Measurements from ENCODE around the gene ABCB8.

GRCh38 chr7:151016942-151017341 is 11.3 kb upstream of the ABCB8 start:
- TF ChIP-seq EZH2 (IDR thresholded peaks at IDR 0.05; ENCODE audit: insufficient read depth, poor library complexity, severe bottlenecking), result no peak
- no peak for TF ChIP-seq EZH2phosphoT487 (IDR thresholded peaks at IDR 0.05; ENCODE audit: insufficient read depth, low read depth)
